ENCODE measurements around the gene ATP8A1.

The ATP8A1 gene

GRCh38 chr4:42625329-42625728 is 31.6 kb downstream of the ATP8A1 start:
- DNase-seq (ENCODE audit: low read depth): no peak

- DNase-seq (ENCODE audit: low read depth): no peak
Observed at GRCh38 chr4:42624551-42624950, 32.4 kb downstream of the ATP8A1 start.

GRCh38 chr4:42618023-42618422 is 38.9 kb downstream of the ATP8A1 start:
- DNase-seq (ENCODE audit: low read depth): no peak

- no peak for DNase-seq (ENCODE audit: low read depth)
Observed at GRCh38 chr4:42617030-42617429, 39.9 kb downstream of the ATP8A1 start.

GRCh38 chr4:42616572-42616971 is 40.3 kb downstream of the ATP8A1 start:
- no peak for DNase-seq (ENCODE audit: low read depth)

- no peak for DNase-seq (ENCODE audit: low read depth)
Observed at GRCh38 chr4:42615131-42615763, 41.7 kb downstream of the ATP8A1 start.

GRCh38 chr4:42612898-42613297 is 44.0 kb downstream of the ATP8A1 start:
- DNase-seq (ENCODE audit: low read depth): no peak

GRCh38 chr4:42610941-42611340 is 46.0 kb downstream of the ATP8A1 start:
- DNase-seq (ENCODE audit: low read depth): no peak

- no peak for DNase-seq (ENCODE audit: low read depth)
Observed at GRCh38 chr4:42609051-42609450, 47.9 kb downstream of the ATP8A1 start.

GRCh38 chr4:42608551-42608950 is 48.4 kb downstream of the ATP8A1 start:
- no peak for DNase-seq (ENCODE audit: low read depth)

- no peak for DNase-seq (ENCODE audit: low read depth)
Observed at GRCh38 chr4:42607011-42607726, 49.7 kb downstream of the ATP8A1 start.

GRCh38 chr4:42605264-42605663 is 51.6 kb downstream of the ATP8A1 start:
- DNase-seq (ENCODE audit: low read depth): no peak

GRCh38 chr4:42603862-42604261 is 53.0 kb downstream of the ATP8A1 start:
- DNase-seq (ENCODE audit: low read depth): no peak

- no peak for DNase-seq (ENCODE audit: low read depth)
Observed at GRCh38 chr4:42600578-42600977, 56.3 kb downstream of the ATP8A1 start.

- DNase-seq (ENCODE audit: low read depth): no peak
Observed at GRCh38 chr4:42596918-42597317, 60.0 kb downstream of the ATP8A1 start.

GRCh38 chr4:42594888-42595287 is 62.0 kb downstream of the ATP8A1 start:
- DNase-seq (ENCODE audit: low read depth): no peak

GRCh38 chr4:42588909-42589308 is 68.0 kb downstream of the ATP8A1 start:
- DNase-seq (ENCODE audit: low read depth): no peak

- DNase-seq (ENCODE audit: low read depth): no peak
Observed at GRCh38 chr4:42586775-42587174, 70.1 kb downstream of the ATP8A1 start.

- DNase-seq (ENCODE audit: low read depth): no peak
Observed at GRCh38 chr4:42579903-42580302, 77.0 kb downstream of the ATP8A1 start.

GRCh38 chr4:42578187-42578586 is 78.7 kb downstream of the ATP8A1 start:
- no peak for DNase-seq (ENCODE audit: low read depth)

GRCh38 chr4:42574870-42575430 is 82.0 kb downstream of the ATP8A1 start:
- DNase-seq (ENCODE audit: low read depth): no peak

GRCh38 chr4:42573249-42573648 is 83.7 kb downstream of the ATP8A1 start:
- no peak for DNase-seq (ENCODE audit: low read depth)

GRCh38 chr4:42570221-42570620 is 86.7 kb downstream of the ATP8A1 start:
- DNase-seq (ENCODE audit: low read depth): no peak

Measured in GM04503 (cell line).